SK-N-SH (cell line): Measurements from ENCODE around the gene WDR74. TPM values are rescaled to one million over a fixed set of nuclear protein-coding genes. Genes with fewer than 3 reads are reported as not detected.
"Not testable (repeated sequence)": the region's sequence is repeated elsewhere in the genome, so short reads cannot be mapped to it uniquely, and the experiment has no call there.

Source experiments
- CTCF ChIA-PET: fragments of 300-600, 350-600 bp; formaldehyde crosslinking; extraction: SDS; loops from one replicate; lab custom pipeline; 2021; lab: Yijun Ruan, JAX
- POLR2A ChIA-PET: fragments of 350-600 bp; sonication (Branson Sonifier 250); formaldehyde crosslinking; extraction: SDS; loops from one replicate; lab custom pipeline; 2020; ENCODE audit warnings: antibody characterized with exemption, inconsistent platforms; lab: Yijun Ruan, JAX
- DNase-seq: peaks from one replicate; pipeline ENCODE4 v3.0.0; 2012
- H2AFZ ChIP-seq: fragments of 200-600 bp; sonication (generic); 2 replicates; pipeline ENCODE4 v1.8.1; 2016; ENCODE audit warnings: antibody characterized with exemption, mild to moderate bottlenecking, low read depth
- H3F3A ChIP-seq: fragments of 200-600 bp; sonication (generic); replicated peaks from 2 replicates; pipeline ENCODE3; 2016; ENCODE audit warnings: antibody characterized with exemption, mild to moderate bottlenecking; ENCODE audit not compliant: insufficient read depth
- H3K27ac ChIP-seq, 2 experiments: fragments of 200-500 bp in 1 of 2; fragments of 200-600 bp in 1 of 2; sonication (Bioruptor generic) in 1 of 2; sonication (generic), shearing (Covaris generic) in 1 of 2; 2 replicates each; pipeline versions ENCODE4 v1.5.1 to v1.6.1; 2014 to 2016; ENCODE audit warnings: low read depth in 2 of 2, inconsistent platforms in 1 of 2, low read length in 1 of 2, mild to moderate bottlenecking in 1 of 2, mixed read lengths in 1 of 2
- H3K27me3 ChIP-seq: fragments of 200-600 bp; sonication (generic), shearing (Covaris generic); 2 replicates; pipeline ENCODE4 v1.6.1; 2016; ENCODE audit warnings: mixed run types; ENCODE audit not compliant: insufficient read depth
- H3K36me3 ChIP-seq, 2 experiments: fragments of 200-500 bp in 1 of 2; fragments of 200-600 bp in 1 of 2; sonication (Bioruptor generic) in 1 of 2; sonication (generic) in 1 of 2; replicated peaks in 1 of 2; 2 replicates each; pipeline versions ENCODE3 to v1.5.1; 2014 to 2016; ENCODE audit warnings: low read length in 1 of 2, mild to moderate bottlenecking in 1 of 2; ENCODE audit not compliant: insufficient read depth in 2 of 2, control insufficient read depth in 1 of 2
- H3K4me1 ChIP-seq, 2 experiments: fragments of 200-500 bp in 1 of 2; fragments of 200-600 bp in 1 of 2; sonication (Bioruptor generic) in 1 of 2; sonication (generic), shearing (Covaris generic) in 1 of 2; 2 replicates each; pipeline versions ENCODE4 v1.5.1 to v1.6.1; 2014 to 2016; ENCODE audit warnings: low read depth in 1 of 2, low read length in 1 of 2, mixed run types in 1 of 2; ENCODE audit not compliant: insufficient read depth in 2 of 2, control insufficient read depth in 1 of 2
- H3K4me2 ChIP-seq: fragments of 200-600 bp; sonication (generic), shearing (Covaris generic); 2 replicates; pipeline ENCODE4 v1.6.1; 2017; ENCODE audit warnings: mixed run types
- H3K4me3 ChIP-seq, 2 experiments: fragments of 200-500 bp in 1 of 2; fragments of 200-600 bp in 1 of 2; sonication (Bioruptor generic) in 1 of 2; sonication (generic), shearing (Covaris generic) in 1 of 2; 2 replicates each; pipeline versions ENCODE4 v1.5.1 to v1.8.1; 2014 to 2016; ENCODE audit warnings: low read depth in 2 of 2, inconsistent platforms in 1 of 2, low read length in 1 of 2, mild to moderate bottlenecking in 1 of 2, mixed read lengths in 1 of 2, moderate library complexity in 1 of 2
- H3K79me2 ChIP-seq: fragments of 200-600 bp; sonication (generic); 2 replicates; pipeline ENCODE4 v1.8.1; 2017; ENCODE audit warnings: mild to moderate bottlenecking; ENCODE audit not compliant: insufficient read depth
- H3K9ac ChIP-seq: fragments of 200-600 bp; sonication (generic); 2 replicates; pipeline ENCODE4 v1.6.1; 2017; ENCODE audit warnings: mixed run types
- H3K9me2 ChIP-seq: fragments of 200-600 bp; sonication (generic); 2 replicates; pipeline ENCODE4 v1.6.1; 2017; ENCODE audit warnings: mixed run types
- H3K9me3 ChIP-seq: fragments of 200-600 bp; sonication (generic); 2 replicates; pipeline ENCODE4 v1.6.1; 2017; ENCODE audit warnings: mixed run types, mild to moderate bottlenecking, moderate library complexity
- H4K20me1 ChIP-seq: fragments of 200-600 bp; sonication (generic); 2 replicates; pipeline ENCODE4 v1.6.1; 2017; ENCODE audit warnings: mild to moderate bottlenecking, mixed run types; ENCODE audit not compliant: insufficient read depth
- GATA2 ChIP-seq: sonication (generic); formaldehyde crosslinking; IDR thresholded peaks from 2 replicates; pipeline ENCODE4 v1.5.0; 2020; ENCODE audit warnings: mild to moderate bottlenecking, missing genetic modification reagents
- IRF3 ChIP-seq: fragments of 150-350 bp; IDR thresholded peaks from 2 replicates; pipeline ENCODE4 v1.6.1; 2016; ENCODE audit warnings: mild to moderate bottlenecking, low read depth, low read length
- JUND ChIP-seq: IDR thresholded peaks from 2 replicates; pipeline ENCODE4 v1.4.0; 2012
- NRF1 ChIP-seq: IDR thresholded peaks from 2 replicates; pipeline ENCODE4 v1.6.1; 2012; ENCODE audit warnings: low read depth, mild to moderate bottlenecking, low read length
- POLR2AphosphoS5 ChIP-seq: IDR thresholded peaks from 2 replicates; pipeline ENCODE4 v1.6.1; 2012; ENCODE audit warnings: low read depth, low read length
- REST ChIP-seq: IDR thresholded peaks from 2 replicates; pipeline ENCODE4 v1.6.1; 2012; ENCODE audit warnings: mild to moderate bottlenecking, low read depth, low read length, moderate library complexity
- RFX5 ChIP-seq: IDR thresholded peaks from 2 replicates; pipeline ENCODE4 v1.6.1; 2012; ENCODE audit warnings: mild to moderate bottlenecking, improper control_type of control experiment, low read length
- RXRA ChIP-seq: IDR thresholded peaks from 2 replicates; pipeline ENCODE4 v1.4.0; 2012; ENCODE audit warnings: low read depth, mild to moderate bottlenecking, borderline replicate concordance
- TAF1 ChIP-seq: IDR thresholded peaks from 2 replicates; pipeline ENCODE4 v1.6.1; 2012; ENCODE audit warnings: low read depth, mild to moderate bottlenecking, low read length, moderate library complexity, borderline replicate concordance
- USF1 ChIP-seq: IDR thresholded peaks from 2 replicates; pipeline ENCODE4 v1.4.0; 2012; ENCODE audit warnings: low read depth, borderline replicate concordance
- USF2 ChIP-seq: fragments of 150-350 bp; IDR thresholded peaks from 2 replicates; pipeline ENCODE4 v1.6.1; 2017; ENCODE audit warnings: antibody characterized with exemption, low read length, low read depth, borderline replicate concordance
- ZBTB33 ChIP-seq: IDR thresholded peaks from 2 replicates; pipeline ENCODE4 v1.4.0; 2012; ENCODE audit warnings: low read depth, borderline replicate concordance
- WGBS: methylation state at CpG from one replicate; pipeline ENCODE4 v1.1.6; 2017; ENCODE audit warnings: low lambda C conversion rate; 5-methylcytosine and 5-hydroxymethylcytosine counted together
- polyA plus RNA-seq, 3 experiments: library from polyadenylated mRNA; depleted of rRNA; stranded (reverse); fragments of >200 nt; gene quantifications; 2 replicates each; pipeline ENCODE4 v1.2.3, GENCODE V29; 2012

The WDR74 gene
- polyA plus RNA-seq, 1 of the 3 experiments (the other 2 are of a cell fraction), result 132 TPM

DNA sequence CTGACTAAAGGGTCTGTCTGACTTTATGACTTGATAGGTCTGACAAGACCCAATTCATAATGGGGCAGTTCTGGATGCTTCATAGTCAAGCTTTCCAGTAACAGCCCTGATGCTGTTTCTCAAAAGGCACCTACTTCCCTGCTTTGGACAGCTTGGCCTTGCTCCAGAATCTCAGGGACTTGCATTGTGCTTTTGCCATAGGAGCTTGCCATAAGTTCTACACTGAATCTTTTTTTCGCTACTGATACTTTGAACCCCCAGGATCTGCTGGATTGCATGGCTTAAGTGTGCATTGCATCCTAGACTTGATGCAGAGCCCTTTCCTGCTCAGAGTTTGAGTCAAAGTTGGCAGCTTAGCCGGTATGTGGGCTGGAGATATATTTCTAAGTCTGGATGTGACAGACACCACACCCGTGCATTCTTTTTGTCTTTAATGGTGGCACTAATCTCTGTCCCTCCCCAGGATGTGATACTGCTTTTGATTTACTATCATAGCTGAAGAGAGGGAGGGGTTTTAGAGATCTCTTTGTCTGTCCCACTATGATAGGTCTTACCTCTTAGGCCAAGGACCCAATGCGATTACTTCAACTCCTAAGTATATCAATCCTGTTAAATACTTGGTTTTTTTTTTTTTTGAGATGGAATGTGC, 24.4 kb upstream of the WDR74 start:
- no peak overlapping the region for H3K4me3 ChIP-seq
- no peak overlapping the region for H2AFZ ChIP-seq
- no peak overlapping the region for H3K9ac ChIP-seq
- H3K9me2 ChIP-seq, result no peaks in the 10 kb centered on the region
- no peak overlapping the region for H3K27ac ChIP-seq
- H3K4me2 ChIP-seq, result no peak overlapping the region
- H3K9me3 ChIP-seq, result no peaks in the 10 kb centered on the region
- no peak for TF ChIP-seq JUND
- TF ChIP-seq NRF1, result no peak
- no peak for TF ChIP-seq REST
- no peak for TF ChIP-seq USF2
- TF ChIP-seq POLR2AphosphoS5, result no peak
- TF ChIP-seq IRF3, result no peak
- TF ChIP-seq GATA2, result no peak
- TF ChIP-seq ZBTB33, result no peak
- TF ChIP-seq RXRA, result no peak
- no peak for TF ChIP-seq RFX5
- no peak for TF ChIP-seq USF1
- no peak for TF ChIP-seq TAF1
- H4K20me1 ChIP-seq, result no peaks in the 10 kb centered on the region
- no peaks in the 10 kb centered on the region for H3K36me3 ChIP-seq
- ChIA-PET POLR2A (interaction anchor here (0.9 to 1.2 kb wide), 3 partner anchors 23 to 78 kb away, joined by 3 to 7 read pairs (median 5); no protein-coding TSS in a partner anchor), CTCF (interaction anchor here (1.0 to 6.9 kb wide), 8 partner anchors 9 to 469 kb away, joined by 3 to 74 read pairs (median 4); partner anchors contain the start of genes SLC3A2, TAF6L and TMEM179B)
- H3F3A ChIP-seq, result peaks cover 10% of the 10 kb centered on the region
- no peaks in the 10 kb centered on the region for H3K27me3 ChIP-seq
- H3K79me2 ChIP-seq, result peaks cover 31% of the 10 kb centered on the region
- peaks cover 2 to 6% of the 10 kb centered on the region in 2 experiments; a peak in 2 of 4 replicates for H3K4me1 ChIP-seq
- no peak for DNase-seq
- WGBS, result 91% methylated on average over 4 of the region's 4 CpGs

- H3K27ac ChIP-seq, H3K9ac ChIP-seq, H3K4me1 ChIP-seq, H3K4me2 ChIP-seq, H4K20me1 ChIP-seq, H3K27me3 ChIP-seq, H3K36me3 ChIP-seq, H3K9me3 ChIP-seq, H3K9me2 ChIP-seq, DNase-seq, H3K4me3 ChIP-seq, H2AFZ ChIP-seq, H3F3A ChIP-seq: not testable (repeated sequence)
- WGBS, result 97% methylated on average over 16 of the region's 16 CpGs
- ChIA-PET CTCF (interaction anchor here (0.8 to 6.9 kb wide), 5 partner anchors 11 to 73 kb away, joined by 3 to 74 read pairs (median 4); partner anchors contain the start of genes SLC3A2 and TMEM179B), POLR2A (interaction anchor here (1.1 to 2.0 kb wide), 2 partner anchors 21 to 75 kb away, joined by 3 to 9 read pairs; no protein-coding TSS in a partner anchor)
- H3K79me2 ChIP-seq, result peaks cover 35% of the 10 kb centered on the region
Observed at GRCh38 chr11:62861564-62862192, 22.3 kb upstream of the WDR74 start.
